Measurements from ENCODE around the gene MYL4.
"Not testable (repeated sequence)": the region's sequence is repeated elsewhere in the genome, so short reads cannot be mapped to it uniquely, and the experiment has no call there.

MYL4 gene

GRCh38 chr17:47172696-47173565, 36.2 kb upstream of the MYL4 start:
- TF ChIP-seq, protein P1, sequence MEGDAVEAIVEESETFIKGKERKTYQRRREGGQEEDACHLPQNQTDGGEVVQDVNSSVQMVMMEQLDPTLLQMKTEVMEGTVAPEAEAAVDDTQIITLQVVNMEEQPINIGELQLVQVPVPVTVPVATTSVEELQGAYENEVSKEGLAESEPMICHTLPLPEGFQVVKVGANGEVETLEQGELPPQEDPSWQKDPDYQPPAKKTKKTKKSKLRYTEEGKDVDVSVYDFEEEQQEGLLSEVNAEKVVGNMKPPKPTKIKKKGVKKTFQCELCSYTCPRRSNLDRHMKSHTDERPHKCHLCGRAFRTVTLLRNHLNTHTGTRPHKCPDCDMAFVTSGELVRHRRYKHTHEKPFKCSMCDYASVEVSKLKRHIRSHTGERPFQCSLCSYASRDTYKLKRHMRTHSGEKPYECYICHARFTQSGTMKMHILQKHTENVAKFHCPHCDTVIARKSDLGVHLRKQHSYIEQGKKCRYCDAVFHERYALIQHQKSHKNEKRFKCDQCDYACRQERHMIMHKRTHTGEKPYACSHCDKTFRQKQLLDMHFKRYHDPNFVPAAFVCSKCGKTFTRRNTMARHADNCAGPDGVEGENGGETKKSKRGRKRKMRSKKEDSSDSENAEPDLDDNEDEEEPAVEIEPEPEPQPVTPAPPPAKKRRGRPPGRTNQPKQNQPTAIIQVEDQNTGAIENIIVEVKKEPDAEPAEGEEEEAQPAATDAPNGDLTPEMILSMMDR (IDR thresholded peaks at IDR 0.05; ENCODE audit: low read depth, low read length, missing control alignments), result no peak
- no peak overlapping the region for H3K4me3 ChIP-seq (replicated peaks; ENCODE audit: low read depth, low read length)
- no peak for DNase-seq (ENCODE audit: extremely low read depth, low read depth)

DNA sequence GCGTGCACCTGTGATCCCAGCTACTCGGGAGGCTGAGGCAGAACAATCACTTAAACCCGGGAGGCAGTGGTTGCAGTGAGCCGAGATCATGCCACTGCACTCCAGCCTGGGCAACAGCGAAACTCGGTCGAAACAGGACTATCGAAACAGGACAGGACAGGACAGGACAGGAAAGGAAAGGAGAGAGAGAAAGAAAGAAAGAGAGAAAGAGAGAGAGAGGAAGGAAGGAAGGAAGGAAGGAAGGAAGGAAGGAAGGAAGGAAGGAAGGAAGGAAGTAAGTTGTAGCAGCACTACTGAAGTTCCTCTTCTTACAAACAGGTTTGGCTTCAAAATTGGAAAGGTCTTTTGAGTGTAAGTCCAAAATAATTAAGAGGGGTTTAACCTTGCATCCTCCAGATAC, 34.3 kb upstream of the MYL4 start:
- not testable (repeated sequence) for H3K4me3 ChIP-seq (replicated peaks; ENCODE audit: low read depth, low read length)

DNA sequence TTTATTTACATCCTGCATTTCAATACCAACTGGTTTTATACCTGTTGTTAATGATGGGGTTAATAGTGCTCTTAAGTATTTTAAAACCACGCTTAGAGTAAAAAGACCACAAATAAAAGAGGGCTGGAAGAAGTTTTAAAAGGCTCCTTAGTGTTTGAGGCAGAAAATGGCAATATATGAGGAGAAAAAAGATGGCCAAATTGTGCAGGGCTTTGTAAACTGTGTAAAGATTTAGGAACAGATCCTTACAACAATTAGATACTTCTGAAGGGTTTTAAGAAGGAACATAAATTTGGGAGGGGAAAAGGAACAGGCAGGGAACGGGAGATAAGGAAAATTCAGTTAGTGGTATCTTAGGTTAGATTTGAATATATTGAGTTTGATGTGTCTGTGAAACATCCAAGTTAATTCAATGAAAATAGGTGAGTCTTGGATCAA, 32.7 kb upstream of the MYL4 start:
- DNase-seq (ENCODE audit: extremely low read depth, low read depth), result no peak
- H3K4me3 ChIP-seq (replicated peaks; ENCODE audit: low read depth, low read length), result no peak overlapping the region
- TF ChIP-seq, protein P1 (IDR thresholded peaks at IDR 0.05; ENCODE audit: low read depth, low read length, missing control alignments), result no peak

More for the DNA sequence above, 34.3 kb upstream of the MYL4 start:
- DNase-seq (ENCODE audit: extremely low read depth, low read depth), result not testable (repeated sequence)

DNA sequence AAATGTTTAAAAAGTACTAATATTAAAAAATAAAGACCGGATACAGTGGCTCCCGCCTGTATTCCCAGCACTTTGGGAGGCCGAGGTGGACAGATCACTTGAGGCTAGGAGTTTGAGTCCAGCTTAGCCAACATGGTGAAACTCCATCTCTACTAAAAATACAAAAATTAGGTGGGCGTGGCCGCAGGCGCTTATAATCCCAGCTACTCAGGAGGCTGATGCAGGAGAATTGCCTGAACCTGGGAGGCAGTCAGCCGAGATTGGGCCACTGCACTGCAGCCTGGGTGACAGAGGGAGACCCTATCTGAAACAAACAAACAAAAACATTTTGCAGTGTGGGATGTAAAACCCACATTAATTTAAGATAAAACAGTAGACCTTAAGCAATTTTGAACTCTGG, 31.9 kb upstream of the MYL4 start:
- no peak overlapping the region for H3K4me3 ChIP-seq (replicated peaks; ENCODE audit: low read depth, low read length)
- TF ChIP-seq, protein P1 (IDR thresholded peaks at IDR 0.05; ENCODE audit: low read depth, low read length, missing control alignments), result no peak
- no peak for DNase-seq (ENCODE audit: extremely low read depth, low read depth)

DNA sequence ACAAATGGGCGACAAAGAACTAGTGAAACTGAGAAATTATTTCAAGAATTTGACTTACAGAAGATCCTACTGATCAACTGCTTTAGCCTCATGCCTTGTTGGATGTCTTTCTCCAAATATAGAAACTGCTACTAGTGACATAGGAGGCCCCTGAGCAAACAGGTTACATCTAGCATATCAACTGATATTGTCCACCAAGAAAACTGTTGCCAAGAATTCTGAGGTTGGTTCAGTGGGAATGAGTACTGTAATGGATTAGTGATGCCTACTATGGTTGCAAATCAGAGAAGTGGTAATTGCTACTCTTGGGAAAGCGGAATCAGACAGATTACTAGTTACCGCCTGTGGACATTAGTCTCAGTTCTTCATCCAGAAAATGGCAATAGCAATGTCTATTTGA, 30.0 kb upstream of the MYL4 start:
- no peak for DNase-seq (ENCODE audit: extremely low read depth, low read depth)
- H3K4me3 ChIP-seq (replicated peaks; ENCODE audit: low read depth, low read length), result no peak overlapping the region
- TF ChIP-seq, protein P1 (IDR thresholded peaks at IDR 0.05; ENCODE audit: low read depth, low read length, missing control alignments), result no peak

GRCh38 chr17:47180337-47180736, 28.8 kb upstream of the MYL4 start:
- TF ChIP-seq, protein P1 (IDR thresholded peaks at IDR 0.05; ENCODE audit: low read depth, low read length, missing control alignments), result no peak
- no peak for DNase-seq (ENCODE audit: extremely low read depth, low read depth)
- no peak overlapping the region for H3K4me3 ChIP-seq (replicated peaks; ENCODE audit: low read depth, low read length)

- DNase-seq (ENCODE audit: extremely low read depth, low read depth); H3K4me3 ChIP-seq (replicated peaks; ENCODE audit: low read depth, low read length): not testable (repeated sequence)
Observed at GRCh38 chr17:47180988-47181387, 28.2 kb upstream of the MYL4 start.

DNA sequence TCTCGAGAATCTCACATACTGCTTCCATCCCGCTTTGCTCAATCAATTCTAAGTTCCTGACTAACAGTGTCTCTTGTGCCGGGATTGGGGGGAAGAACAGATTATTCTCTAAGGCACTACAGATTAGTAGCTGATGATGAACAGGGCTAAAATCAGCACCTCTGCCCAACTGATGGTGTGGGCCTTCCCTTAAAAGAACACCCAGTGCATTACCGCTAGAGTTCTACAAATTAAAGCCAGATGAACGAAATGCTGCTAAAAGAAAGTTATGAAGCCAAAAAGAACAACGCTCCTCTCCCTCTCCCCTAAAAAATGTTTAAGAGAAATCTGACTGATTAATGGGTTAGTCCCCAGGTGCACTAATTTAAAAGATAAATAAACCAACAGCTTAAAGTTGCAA, 24.5 kb upstream of the MYL4 start:
- no peak for DNase-seq (ENCODE audit: extremely low read depth, low read depth)
- H3K4me3 ChIP-seq (replicated peaks; ENCODE audit: low read depth, low read length), result peak overlapping the region; percentile 3
- TF ChIP-seq, protein P1 (IDR thresholded peaks at IDR 0.05; ENCODE audit: low read depth, low read length, missing control alignments), result no peak
